Epithelial cell of esophagus (primary cell): ENCODE measurements around the gene ZNF536.

Experiments
- DNase-seq: peaks from one replicate; pipeline ENCODE4 v3.0.0; 2010; ENCODE audit warnings: low read depth
- H3K4me3 ChIP-seq: 2 replicates; pipeline ENCODE4 v1.5.1; 2011; ENCODE audit warnings: mild to moderate bottlenecking, low read length, control low read depth
- CTCF ChIP-seq: IDR thresholded peaks from 2 replicates; pipeline ENCODE4 v1.5.1; 2011; ENCODE audit warnings: low read depth, mild to moderate bottlenecking, low read length, control low read depth, inconsistent platforms; ENCODE audit not compliant: insufficient read depth; ENCODE audit errors: missing control alignments

The ZNF536 gene

DNA sequence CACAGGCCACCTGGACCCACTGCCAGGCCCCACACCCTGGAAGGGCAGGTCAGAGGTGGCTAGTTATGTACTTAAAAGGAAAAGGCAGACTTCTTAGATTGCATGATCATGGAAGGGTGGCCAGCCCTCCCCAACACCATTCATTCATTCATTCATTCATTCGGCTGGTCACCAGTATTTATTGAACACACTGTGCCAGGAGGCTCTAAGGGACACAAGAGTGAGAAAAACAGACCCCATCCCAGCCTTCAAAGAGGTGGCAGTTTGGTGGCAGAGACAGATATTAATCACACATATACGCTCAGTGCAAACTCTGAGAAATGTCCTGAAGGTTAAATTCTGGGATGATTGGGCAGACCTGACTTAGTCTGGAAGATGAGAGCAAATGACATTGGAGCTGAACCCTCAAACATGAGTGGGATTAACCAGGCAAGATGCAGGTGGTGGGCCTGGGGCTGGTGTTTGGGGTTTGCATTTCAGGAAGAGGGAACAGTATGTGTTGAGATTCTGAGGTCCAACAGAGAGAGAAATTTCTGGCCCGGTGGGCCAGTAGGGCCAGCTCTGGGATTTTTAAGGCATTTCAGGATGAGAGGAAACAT, 147.5 kb downstream of the ZNF536 start:
- no peak overlapping the region for H3K4me3 ChIP-seq
- DNase-seq = no peak
- TF ChIP-seq CTCF = no peak

DNA sequence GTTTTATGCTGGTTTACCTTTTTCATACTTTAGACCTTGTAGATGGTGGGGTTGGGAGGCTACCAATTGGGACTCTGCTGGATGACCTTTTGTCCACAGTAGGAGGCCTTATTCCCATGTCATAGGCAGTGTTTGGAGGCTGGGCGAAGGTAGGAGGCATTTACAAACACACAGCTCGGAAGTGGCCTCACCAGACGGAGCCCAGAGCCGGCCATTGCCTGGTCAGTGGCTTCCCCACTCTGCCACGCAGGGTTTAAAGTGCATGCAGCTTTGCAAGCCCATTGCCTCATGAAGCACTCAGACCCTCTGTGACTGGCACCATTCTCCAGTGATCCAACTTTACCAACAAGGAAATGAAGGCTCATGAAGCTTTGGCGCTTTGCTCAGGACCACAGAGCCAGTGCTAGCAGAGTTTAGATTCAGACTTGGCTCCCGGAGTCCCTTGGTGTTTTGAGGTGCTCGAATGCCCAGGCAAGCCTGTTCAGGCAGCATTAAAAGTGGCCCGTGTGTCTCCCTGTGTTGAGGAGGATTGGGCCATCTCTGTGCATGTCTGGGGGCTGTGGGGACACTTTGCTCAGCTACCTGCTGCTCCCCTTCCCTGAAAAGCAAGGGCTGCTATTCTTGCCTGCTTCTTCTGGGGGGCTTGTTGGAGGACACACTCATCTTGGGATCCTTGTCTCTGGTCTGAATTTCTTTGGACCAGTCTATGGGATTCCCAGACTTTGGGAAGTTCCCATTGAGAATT, 148.7 kb downstream of the ZNF536 start:
- TF ChIP-seq CTCF = no peak
- H3K4me3 ChIP-seq = no peak overlapping the region
- no peak for DNase-seq

GRCh38 chr19:30521937-30522336, 149.8 kb downstream of the ZNF536 start:
- no peak overlapping the region for H3K4me3 ChIP-seq
- no peak for DNase-seq
- TF ChIP-seq CTCF = no peak

- TF ChIP-seq CTCF = no peak
- no peak for DNase-seq
- no peak overlapping the region for H3K4me3 ChIP-seq
Measured at GRCh38 chr19:30522341-30522740, 150.2 kb downstream of the ZNF536 start.

DNA sequence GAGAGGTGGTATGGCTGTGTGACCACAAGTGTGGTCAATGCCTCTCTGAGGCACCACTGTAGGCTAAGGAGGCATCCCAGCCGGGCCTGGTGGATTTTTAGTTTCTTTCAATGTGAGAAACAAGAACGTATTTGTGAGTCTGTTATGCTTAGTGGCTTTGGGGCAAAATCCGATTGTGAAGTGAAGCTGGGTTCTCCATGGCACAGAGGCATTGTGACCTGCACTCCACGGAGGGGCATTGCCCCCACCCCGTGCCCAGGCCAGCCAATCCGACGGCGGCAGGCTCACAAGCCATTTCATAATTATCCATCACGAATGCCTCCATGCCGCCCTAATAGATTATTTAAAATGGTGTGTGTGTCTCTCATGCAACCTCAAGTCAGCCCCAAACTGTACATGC, 151.6 kb downstream of the ZNF536 start:
- no peak for TF ChIP-seq CTCF
- no peak overlapping the region for H3K4me3 ChIP-seq
- DNase-seq = no peak

- TF ChIP-seq CTCF = no peak
- no peak overlapping the region for H3K4me3 ChIP-seq
- DNase-seq = no peak
Measured at GRCh38 chr19:30525383-30525782, 153.2 kb downstream of the ZNF536 start.

- no peak for DNase-seq
- no peak for TF ChIP-seq CTCF
- no peak overlapping the region for H3K4me3 ChIP-seq
Measured at GRCh38 chr19:30528919-30529318, 156.7 kb downstream of the ZNF536 start.
